Measurements from ENCODE around the gene LTBP2.

The LTBP2 gene

GRCh38 chr14:74647061-74647677 is 35.1 kb upstream of the LTBP2 start (continued):
- TF ChIP-seq SETDB1 (IDR thresholded peaks at IDR 0.05; ENCODE audit: insufficient read length, low read length) = no peak
- no peak for TF ChIP-seq GLI4 (tag by site-specific recombination; IDR thresholded peaks at IDR 0.05)
- no peak for TF ChIP-seq ZNF324 (tag by site-specific recombination; IDR thresholded peaks at IDR 0.05)

GRCh38 chr14:74645756-74646470 is 33.9 kb upstream of the LTBP2 start:
- CTCF ChIA-PET = interaction anchor here (0.7 to 1.4 kb wide), 5 partner anchors 31 to 463 kb away, joined by 3 to 5 read pairs (median 3); partner anchors contain the start of gene LTBP2

More at GRCh38 chr14:74645756-74646470, 33.9 kb upstream of the LTBP2 start:
- Histone ChIP-seq H3K4me1 (ENCODE audit: control insufficient read depth, insufficient read depth, low read length) (peaks cover 12% of the 10 kb centered on the region), H3K27ac (ENCODE audit: extremely low read depth, low read depth, low read length) (no peak overlapping the region), H3K9me3 (ENCODE audit: control insufficient read depth, insufficient read depth, low read depth, low read length) (no peaks in the 10 kb centered on the region), H3K4me3 (ENCODE audit: low read depth, low read length) (no peak overlapping the region), H3K36me3 (ENCODE audit: control insufficient read depth in 2 of 2, insufficient read depth in 1 of 2, low read length in 2 of 2) (no peaks in the 10 kb centered on the region)
- POLR2A ChIA-PET = no interaction called here
- no peak for TF ChIP-seq ZNF521 (tag by site-specific recombination; IDR thresholded peaks at IDR 0.05)
- no peak for TF ChIP-seq INSM2 (tag by site-specific recombination; IDR thresholded peaks at IDR 0.05)
- no peak for TF ChIP-seq ZNF302 (tag by site-specific recombination; IDR thresholded peaks at IDR 0.05; ENCODE audit: low read depth)
- TF ChIP-seq, protein P1, sequence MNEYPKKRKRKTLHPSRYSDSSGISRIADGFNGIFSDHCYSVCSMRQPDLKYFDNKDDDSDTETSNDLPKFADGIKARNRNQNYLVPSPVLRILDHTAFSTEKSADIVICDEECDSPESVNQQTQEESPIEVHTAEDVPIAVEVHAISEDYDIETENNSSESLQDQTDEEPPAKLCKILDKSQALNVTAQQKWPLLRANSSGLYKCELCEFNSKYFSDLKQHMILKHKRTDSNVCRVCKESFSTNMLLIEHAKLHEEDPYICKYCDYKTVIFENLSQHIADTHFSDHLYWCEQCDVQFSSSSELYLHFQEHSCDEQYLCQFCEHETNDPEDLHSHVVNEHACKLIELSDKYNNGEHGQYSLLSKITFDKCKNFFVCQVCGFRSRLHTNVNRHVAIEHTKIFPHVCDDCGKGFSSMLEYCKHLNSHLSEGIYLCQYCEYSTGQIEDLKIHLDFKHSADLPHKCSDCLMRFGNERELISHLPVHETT (tag by site-specific recombination; IDR thresholded peaks at IDR 0.05) = no peak
- TF ChIP-seq, protein P2, sequence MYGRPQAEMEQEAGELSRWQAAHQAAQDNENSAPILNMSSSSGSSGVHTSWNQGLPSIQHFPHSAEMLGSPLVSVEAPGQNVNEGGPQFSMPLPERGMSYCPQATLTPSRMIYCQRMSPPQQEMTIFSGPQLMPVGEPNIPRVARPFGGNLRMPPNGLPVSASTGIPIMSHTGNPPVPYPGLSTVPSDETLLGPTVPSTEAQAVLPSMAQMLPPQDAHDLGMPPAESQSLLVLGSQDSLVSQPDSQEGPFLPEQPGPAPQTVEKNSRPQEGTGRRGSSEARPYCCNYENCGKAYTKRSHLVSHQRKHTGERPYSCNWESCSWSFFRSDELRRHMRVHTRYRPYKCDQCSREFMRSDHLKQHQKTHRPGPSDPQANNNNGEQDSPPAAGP (tag by site-specific recombination; IDR thresholded peaks at IDR 0.05) = no peak
- TF ChIP-seq, protein P3, sequence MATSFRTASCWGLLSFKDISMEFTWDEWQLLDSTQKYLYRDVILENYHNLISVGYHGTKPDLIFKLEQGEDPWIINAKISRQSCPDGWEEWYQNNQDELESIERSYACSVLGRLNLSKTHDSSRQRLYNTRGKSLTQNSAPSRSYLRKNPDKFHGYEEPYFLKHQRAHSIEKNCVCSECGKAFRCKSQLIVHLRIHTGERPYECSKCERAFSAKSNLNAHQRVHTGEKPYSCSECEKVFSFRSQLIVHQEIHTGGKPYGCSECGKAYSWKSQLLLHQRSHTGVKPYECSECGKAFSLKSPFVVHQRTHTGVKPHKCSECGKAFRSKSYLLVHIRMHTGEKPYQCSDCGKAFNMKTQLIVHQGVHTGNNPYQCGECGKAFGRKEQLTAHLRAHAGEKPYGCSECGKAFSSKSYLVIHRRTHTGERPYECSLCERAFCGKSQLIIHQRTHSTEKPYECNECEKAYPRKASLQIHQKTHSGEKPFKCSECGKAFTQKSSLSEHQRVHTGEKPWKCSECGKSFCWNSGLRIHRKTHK (tag by site-specific recombination; IDR thresholded peaks at IDR 0.05) = no peak
- TF ChIP-seq ZNF133 (tag by site-specific recombination; IDR thresholded peaks at IDR 0.05) = no peak
- TF ChIP-seq, protein P4, sequence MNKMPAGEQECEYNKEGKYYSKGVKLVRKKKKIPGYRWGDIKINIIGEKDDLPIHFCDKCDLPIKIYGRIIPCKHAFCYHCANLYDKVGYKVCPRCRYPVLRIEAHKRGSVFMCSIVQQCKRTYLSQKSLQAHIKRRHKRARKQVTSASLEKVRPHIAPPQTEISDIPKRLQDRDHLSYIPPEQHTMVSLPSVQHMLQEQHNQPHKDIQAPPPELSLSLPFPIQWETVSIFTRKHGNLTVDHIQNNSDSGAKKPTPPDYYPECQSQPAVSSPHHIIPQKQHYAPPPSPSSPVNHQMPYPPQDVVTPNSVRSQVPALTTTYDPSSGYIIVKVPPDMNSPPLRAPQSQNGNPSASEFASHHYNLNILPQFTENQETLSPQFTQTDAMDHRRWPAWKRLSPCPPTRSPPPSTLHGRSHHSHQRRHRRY (tag by site-specific recombination; IDR thresholded peaks at IDR 0.05) = no peak
- TF ChIP-seq ZNF362 (tag by site-specific recombination; IDR thresholded peaks at IDR 0.05) = no peak
